ENCODE data around the gene MTMR11.
"Not testable (repeated sequence)": the region's sequence is repeated elsewhere in the genome, so short reads cannot be mapped to it uniquely, and the experiment has no call there.

MTMR11 gene

DNA sequence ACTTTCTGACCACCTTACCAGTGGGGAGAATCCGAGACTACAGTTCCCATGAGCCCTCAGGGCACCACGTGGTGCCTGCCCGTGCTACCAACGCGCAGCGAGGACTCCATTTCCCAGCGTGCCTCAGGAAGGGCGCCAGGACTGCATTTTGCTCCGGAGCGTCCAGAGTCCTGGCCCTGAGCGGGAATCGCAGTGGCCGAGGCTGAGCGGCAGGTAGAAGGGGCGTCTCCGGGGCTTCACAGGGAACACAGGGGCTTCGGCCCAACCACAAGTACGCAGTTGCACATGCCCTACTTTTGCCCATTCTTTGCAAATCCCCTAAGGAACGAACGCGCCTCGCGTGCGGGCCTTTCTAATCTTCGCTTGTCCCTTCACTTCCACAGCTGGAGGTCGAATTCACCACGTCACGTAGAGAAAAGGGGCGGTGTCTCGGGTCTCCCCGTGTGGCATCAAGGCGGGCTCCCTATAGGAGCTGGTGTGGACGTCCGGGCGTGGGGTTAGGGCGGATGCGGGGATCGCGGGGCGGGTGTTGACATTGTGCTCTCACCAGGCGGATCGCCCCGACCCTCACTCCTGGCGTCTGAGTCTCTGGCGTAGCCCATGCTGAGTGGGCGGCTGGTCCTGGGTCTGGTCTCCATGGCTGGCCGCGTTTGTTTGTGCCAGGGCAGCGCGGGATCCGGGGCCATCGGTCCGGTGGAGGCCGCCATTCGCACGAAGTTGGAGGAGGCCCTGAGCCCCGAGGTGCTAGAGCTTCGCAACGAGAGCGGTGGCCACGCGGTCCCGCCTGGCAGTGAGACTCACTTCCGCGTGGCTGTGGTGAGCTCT is 37.0 kb downstream of the MTMR11 start, which contains the start of gene BOLA1:
Gene BOLA1, plus strand, starts transcription at position 109 of the 825 bp plus-strand sequence. Its CDS starts 492 bp downstream, at position 601.
- Mint-ChIP-seq H3K4me1 (peaks cover 31% of the 10 kb centered on the region), H3K36me3 (peaks cover 18% of the 10 kb centered on the region), H3K4me3 (peak within 1 kb of the TSS; percentile 83), H3K27ac (peak within 1 kb of the TSS; percentile 94), H3K9me3 (peaks cover 2% of the 10 kb centered on the region), H3K27me3 (no peaks in the 10 kb centered on the region)
- CTCF ChIA-PET = interaction anchor here (0.5 kb wide), 1 partner anchor 253 kb away, joined by 3 read pairs; no protein-coding TSS in a partner anchor
- DNase-seq = peak; percentile 90

DNA sequence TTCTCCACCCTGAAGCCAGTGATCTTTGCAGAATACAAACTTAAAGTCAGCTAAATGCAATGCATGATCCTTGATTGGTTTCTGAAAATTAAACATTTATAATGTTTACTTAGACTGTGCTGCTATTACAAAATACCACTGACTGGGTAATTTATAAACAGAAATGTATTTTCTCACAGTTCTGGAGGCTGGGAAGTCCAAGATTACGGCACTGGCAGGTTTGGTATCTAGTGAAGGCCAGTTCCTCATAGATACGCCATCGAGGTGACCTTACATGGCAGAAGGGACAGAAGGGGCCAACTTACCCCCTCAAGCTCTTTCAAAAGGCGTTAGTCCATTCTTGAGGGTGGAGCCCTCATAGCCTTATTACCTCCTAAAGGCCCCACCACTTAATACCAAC is 40.1 kb downstream of the MTMR11 start:
- CTCF ChIA-PET = no interaction called here
- peaks cover 26% of the 10 kb centered on the region for H3K4me1 Mint-ChIP-seq
- H3K27ac Mint-ChIP-seq = no peak overlapping the region
- H3K36me3 Mint-ChIP-seq = peaks cover 4% of the 10 kb centered on the region
- H3K27me3 Mint-ChIP-seq = no peaks in the 10 kb centered on the region
- DNase-seq = no peak
- H3K4me3 Mint-ChIP-seq = no peak overlapping the region
- peaks cover 2% of the 10 kb centered on the region for H3K9me3 Mint-ChIP-seq

DNA sequence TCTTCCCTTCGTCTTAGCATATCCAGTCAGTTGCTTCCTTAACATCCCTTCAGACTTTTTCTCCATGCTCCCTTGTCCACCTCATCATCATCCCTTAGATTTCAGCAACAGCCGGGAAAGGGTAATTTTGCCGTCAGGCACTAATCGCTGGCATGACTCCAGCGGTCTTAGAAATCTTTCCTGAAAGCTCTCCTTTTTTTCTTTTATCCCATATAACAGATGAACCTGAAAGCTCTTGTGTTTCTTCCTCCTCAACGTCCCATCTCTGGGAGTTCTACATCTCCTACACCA is 47.7 kb downstream of the MTMR11 start:
- CTCF ChIA-PET = interaction anchor here (0.7 to 3.5 kb wide), 7 partner anchors 28 to 298 kb away, joined by 3 to 20 read pairs (median 4); no protein-coding TSS in a partner anchor
- H3K4me1 Mint-ChIP-seq = peaks cover 8% of the 10 kb centered on the region
- H3K27me3 Mint-ChIP-seq = no peaks in the 10 kb centered on the region
- H3K4me3 Mint-ChIP-seq = no peak overlapping the region
- H3K36me3 Mint-ChIP-seq = peaks cover 2% of the 10 kb centered on the region
- no peak for DNase-seq
- no peaks in the 10 kb centered on the region for H3K9me3 Mint-ChIP-seq
- no peak overlapping the region for H3K27ac Mint-ChIP-seq

DNA sequence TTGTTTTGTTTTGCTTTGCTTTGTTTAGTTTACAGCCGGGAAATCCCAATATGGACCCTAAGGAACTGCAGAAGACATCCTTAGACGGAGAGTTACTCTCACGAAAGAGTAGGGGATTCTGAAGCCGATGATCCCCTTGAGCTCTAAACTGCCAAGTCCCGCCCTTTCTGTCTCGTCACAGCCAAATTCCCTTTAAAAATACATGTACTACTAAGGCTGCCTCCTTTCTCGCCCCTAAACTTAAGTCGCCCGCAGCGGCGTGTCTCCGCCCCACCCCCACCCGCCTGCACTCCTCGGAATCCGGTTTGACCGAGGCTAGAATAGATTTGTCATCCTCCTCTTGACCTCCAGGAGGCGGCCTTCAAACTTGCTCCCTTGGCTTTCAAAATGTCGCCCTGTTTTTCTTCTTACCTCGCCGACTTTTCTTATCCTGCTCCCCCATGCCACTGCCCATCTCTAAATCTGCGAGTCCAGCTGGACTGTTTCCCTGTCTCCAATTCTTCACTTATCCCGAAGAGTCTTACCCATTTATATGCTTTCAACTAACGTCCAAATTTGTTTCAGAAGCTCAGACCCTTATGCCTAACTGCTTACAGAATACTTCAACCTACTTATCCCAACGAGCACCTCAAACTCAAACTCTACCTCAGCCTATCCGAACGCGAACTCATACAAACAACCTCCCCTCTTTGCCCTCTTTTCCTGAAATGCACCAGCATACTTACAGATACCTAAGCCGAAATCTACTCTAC is 48.3 kb downstream of the MTMR11 start:
- peak; percentile 88 for DNase-seq
- H3K27ac Mint-ChIP-seq = no peak overlapping the region
- peaks cover 8% of the 10 kb centered on the region for H3K4me1 Mint-ChIP-seq
- H3K27me3 Mint-ChIP-seq = no peaks in the 10 kb centered on the region
- no peak overlapping the region for H3K4me3 Mint-ChIP-seq
- peaks cover 5% of the 10 kb centered on the region for H3K36me3 Mint-ChIP-seq
- H3K9me3 Mint-ChIP-seq = no peaks in the 10 kb centered on the region
- CTCF ChIA-PET = interaction anchor here (0.6 to 3.5 kb wide), 9 partner anchors 28 to 299 kb away, joined by 3 to 20 read pairs (median 4); no protein-coding TSS in a partner anchor

DNA sequence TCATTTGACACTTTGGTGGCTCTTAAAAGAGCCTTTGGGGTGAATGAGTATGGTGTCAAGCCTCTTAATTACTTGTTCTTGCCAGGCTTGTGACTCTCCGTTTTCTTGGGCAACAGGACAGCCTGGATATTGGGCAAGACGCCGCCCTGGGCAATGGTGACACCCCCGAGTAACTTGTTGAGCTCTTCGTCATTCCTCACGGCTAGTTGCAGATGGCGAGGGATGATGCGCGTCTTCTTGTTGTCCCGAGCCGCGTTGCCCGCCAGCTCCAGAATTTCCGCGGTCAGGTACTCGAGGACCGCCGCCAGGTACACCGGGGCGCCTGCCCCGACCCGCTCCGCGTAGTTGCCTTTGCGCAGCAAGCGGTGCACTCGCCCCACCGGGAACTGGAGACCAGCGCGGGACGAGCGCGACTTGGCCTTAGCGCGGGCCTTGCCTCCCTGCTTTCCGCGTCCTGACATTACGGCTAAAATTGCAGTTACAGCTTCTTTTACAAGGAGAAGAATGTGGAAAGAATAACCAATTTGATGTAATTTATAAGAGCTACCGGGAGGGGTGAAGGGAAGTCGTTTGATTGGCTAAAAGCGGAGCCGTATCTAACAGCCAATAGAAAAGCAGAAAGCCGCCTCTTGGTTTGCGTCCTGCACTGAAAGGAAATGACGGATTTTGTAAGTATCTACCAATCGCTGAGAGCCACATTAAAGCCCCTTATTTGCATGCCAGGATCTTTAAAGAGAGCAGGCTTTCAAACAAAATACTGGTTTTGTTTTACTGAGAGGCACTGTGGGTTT is 49.0 kb downstream of the MTMR11 start:
- H3K9me3 Mint-ChIP-seq = no peaks in the 10 kb centered on the region
- DNase-seq = peak; percentile 84
- H3K4me1 Mint-ChIP-seq = peaks cover 8% of the 10 kb centered on the region
- no peak overlapping the region for H3K27ac Mint-ChIP-seq
- peaks cover 5% of the 10 kb centered on the region for H3K36me3 Mint-ChIP-seq
- CTCF ChIA-PET = interaction anchor here (0.6 to 3.5 kb wide), 8 partner anchors 10 to 300 kb away, joined by 3 to 20 read pairs (median 4); no protein-coding TSS in a partner anchor
- no peaks in the 10 kb centered on the region for H3K27me3 Mint-ChIP-seq
- no peak overlapping the region for H3K4me3 Mint-ChIP-seq

DNA sequence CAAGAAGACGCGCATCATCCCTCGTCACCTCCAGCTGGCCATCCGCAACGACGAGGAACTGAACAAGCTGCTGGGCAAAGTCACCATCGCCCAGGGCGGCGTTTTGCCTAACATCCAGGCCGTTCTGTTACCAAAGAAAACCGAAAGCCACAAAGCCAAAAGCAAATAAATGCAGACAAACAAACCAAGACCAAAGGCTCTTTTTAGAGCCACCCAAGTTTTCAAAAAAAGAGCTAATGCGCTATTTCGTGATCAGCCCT is 49.6 kb downstream of the MTMR11 start:
- peaks cover 13% of the 10 kb centered on the region for H3K4me1 Mint-ChIP-seq
- H3K4me3 Mint-ChIP-seq, H3K36me3 Mint-ChIP-seq, H3K27ac Mint-ChIP-seq, H3K27me3 Mint-ChIP-seq, DNase-seq, H3K9me3 Mint-ChIP-seq: not testable (repeated sequence)
- CTCF ChIA-PET = interaction anchor here (1.5 to 3.5 kb wide), 4 partner anchors 10 to 300 kb away, joined by 4 to 20 read pairs (median 14); no protein-coding TSS in a partner anchor

DNA sequence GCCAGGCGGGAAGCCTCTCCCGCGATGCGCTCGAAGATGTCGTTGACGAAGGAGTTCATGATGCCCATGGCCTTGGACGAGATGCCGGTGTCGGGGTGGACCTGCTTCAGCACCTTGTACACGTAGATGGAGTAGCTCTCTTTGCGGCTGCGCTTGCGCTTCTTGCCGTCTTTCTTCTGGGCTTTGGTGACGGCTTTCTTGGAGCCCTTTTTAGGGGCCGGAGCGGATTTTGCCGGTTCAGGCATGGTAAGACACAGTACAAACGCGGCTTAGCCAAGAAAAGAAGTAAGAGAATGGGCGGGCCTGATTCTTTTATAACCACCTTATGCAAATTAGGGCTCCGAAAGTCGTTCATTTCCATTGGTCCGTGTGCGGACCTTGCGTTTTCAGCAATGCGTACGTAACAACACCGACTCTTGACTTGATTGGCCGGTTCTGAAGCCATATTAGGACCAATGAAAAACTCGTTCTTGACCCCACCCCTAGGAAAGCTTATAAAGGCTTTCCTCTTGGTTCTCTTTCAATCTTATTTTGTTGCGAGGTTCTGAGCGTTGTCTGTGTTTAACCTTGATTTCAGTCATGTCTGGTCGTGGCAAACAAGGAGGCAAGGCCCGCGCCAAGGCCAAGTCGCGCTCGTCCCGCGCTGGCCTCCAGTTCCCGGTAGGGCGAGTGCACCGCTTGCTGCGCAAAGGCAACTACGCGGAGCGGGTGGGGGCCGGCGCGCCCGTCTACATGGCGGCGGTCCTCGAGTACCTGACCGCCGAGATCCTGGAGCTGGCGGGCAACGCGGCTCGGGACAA is 50.1 kb downstream of the MTMR11 start:
- peaks cover 18% of the 10 kb centered on the region for H3K4me1 Mint-ChIP-seq
- H3K4me3 Mint-ChIP-seq = no peak overlapping the region
- CTCF ChIA-PET = interaction anchor here (1.0 to 3.5 kb wide), 5 partner anchors 9 to 301 kb away, joined by 3 to 20 read pairs (median 14); no protein-coding TSS in a partner anchor
- H3K36me3 Mint-ChIP-seq = peaks cover 6% of the 10 kb centered on the region
- DNase-seq = peak; percentile 90
- no peak overlapping the region for H3K27ac Mint-ChIP-seq
- H3K9me3 Mint-ChIP-seq = no peaks in the 10 kb centered on the region
- H3K27me3 Mint-ChIP-seq = no peaks in the 10 kb centered on the region

DNA sequence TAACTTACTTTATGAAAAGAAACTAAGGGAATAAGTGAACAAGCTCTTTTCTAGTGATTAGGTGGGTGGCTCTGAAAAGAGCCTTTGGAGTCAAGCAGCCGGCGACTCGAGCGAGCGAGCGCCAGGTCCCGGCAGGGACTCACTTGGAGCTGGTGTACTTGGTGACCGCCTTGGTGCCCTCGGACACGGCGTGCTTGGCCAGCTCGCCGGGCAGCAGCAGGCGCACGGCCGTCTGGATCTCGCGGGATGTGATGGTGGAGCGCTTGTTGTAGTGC is 50.6 kb downstream of the MTMR11 start:
- DNase-seq, H3K9me3 Mint-ChIP-seq, H3K27me3 Mint-ChIP-seq, H3K36me3 Mint-ChIP-seq, H3K4me3 Mint-ChIP-seq, H3K27ac Mint-ChIP-seq: not testable (repeated sequence)
- CTCF ChIA-PET = interaction anchor here (1.0 kb wide), 1 partner anchor 43 kb away, joined by 3 read pairs; no protein-coding TSS in a partner anchor
- H3K4me1 Mint-ChIP-seq = peaks cover 22% of the 10 kb centered on the region

DNA sequence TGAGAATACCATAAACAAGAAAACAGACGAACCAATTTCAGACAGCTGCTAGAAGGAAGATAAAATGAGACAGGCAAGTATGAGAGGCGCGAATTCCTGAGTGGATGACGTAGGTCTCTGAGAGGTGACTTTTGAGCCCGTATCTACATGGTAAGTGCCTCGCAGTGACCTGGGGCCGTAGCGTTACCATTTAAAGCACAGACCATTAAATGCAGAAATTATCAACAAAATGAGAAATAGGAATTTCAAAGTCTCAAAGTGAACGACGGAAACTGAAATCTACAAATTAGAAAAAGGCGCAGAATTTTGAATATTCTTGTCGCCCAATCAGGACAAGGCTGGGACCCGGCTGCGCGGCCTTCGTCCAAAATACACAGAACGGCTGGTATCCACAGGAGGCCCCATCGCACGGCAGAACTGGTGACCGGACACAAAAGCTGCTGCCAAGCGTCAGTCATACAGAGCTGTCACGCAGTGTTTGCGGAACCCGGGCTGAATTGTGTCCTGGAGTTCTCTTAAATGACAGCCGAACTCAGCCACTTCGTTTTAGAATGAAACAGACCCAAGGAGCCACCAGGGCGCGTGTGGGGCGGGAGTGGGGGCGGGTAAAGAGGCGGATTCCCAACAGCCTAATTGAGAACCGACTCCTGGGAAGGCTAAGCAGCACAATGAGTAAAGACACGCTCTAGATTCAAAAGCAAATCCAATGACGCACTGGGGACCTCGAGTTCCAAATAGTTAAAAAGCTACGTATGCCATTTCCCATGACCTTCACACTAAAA is 51.1 kb downstream of the MTMR11 start:
- Mint-ChIP-seq H3K4me3 (no peak overlapping the region), H3K27me3 (no peaks in the 10 kb centered on the region), H3K36me3 (peaks cover 6% of the 10 kb centered on the region), H3K4me1 (peaks cover 24% of the 10 kb centered on the region), H3K9me3 (no peaks in the 10 kb centered on the region), H3K27ac (no peak overlapping the region)
- peak; percentile 84 for DNase-seq
- CTCF ChIA-PET = interaction anchor here (1.0 kb wide), 1 partner anchor 42 kb away, joined by 3 read pairs; no protein-coding TSS in a partner anchor

DNA sequence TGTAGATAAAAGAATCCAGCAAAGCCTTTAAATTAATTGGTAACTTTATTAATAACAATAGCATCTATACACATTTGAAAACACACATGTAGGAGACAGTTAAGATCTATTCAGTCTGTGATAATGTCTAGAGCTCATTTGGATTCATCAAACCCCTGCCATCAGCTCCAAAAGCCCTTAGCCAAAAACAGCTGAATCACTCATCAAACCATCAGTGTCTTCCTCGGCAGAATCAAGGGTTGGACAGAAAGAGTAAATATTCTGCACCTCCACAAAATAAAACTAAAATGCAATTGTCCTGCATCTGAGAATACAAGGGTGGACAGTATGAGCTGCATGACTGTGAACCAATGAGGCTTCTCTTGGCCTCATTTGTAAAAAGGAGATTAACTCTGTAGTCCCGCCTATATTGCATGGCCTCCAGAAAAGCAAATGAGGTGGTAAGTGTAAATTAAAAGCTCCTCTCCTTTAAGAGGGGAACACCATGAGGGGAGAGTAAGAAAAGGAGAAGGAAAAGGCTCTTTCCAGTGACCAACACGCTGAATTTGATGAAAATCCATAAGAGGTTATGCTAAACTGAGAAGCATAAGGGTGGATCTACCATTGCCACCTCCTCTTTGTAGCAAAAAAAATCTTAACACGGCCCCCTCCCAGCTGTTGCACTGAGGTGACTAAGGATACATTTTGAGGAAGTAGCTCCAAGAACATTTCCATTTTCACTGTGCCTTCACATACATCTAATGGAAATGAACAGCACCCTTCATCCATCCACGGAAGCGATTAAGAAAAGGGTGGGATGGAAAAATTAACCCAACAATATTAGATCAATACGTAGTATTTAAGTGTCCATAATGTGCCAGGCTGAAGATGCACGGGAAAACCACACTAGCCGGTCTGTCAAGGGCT is 52.0 kb downstream of the MTMR11 start:
- CTCF ChIA-PET = no interaction called here
- H3K27ac Mint-ChIP-seq = no peak overlapping the region
- DNase-seq = peak; percentile 58
- H3K9me3 Mint-ChIP-seq = no peaks in the 10 kb centered on the region
- no peaks in the 10 kb centered on the region for H3K27me3 Mint-ChIP-seq
- H3K4me3 Mint-ChIP-seq = no peak overlapping the region
- H3K36me3 Mint-ChIP-seq = peaks cover 6% of the 10 kb centered on the region
- H3K4me1 Mint-ChIP-seq = peaks cover 27% of the 10 kb centered on the region

DNA sequence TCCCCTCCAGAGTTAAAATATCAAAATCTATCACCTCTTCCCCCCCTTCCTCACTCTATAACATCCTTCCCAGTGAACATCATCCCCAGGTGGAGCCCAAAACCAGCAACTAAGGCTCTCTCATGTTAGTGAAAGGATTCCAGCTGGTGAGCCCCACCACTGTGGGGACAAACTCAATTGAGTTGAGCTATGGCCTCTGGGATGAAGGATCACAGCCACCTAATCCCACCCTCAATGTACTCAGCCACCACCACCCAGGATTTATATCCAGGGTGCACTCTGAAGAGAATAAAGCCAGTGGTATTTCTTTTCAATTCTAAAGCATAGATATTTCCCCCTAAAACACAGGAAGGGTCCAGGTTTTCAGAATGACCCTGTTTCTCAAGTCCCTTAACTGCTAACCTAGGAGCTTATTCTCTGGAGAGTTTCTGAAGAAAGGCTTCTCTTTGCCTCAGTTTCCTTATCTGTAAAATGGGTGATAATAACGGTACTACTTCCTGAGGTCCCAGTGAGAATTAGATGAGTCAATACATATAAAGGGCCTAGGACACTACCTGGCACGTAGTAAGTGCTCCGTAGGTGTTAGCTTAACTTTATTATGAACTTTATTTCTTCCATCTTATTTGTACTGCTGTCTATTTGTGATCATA is 53.0 kb downstream of the MTMR11 start:
- Mint-ChIP-seq H3K27ac (peak overlapping the region; percentile 39), H3K4me1 (peaks cover 34% of the 10 kb centered on the region), H3K36me3 (peaks cover 6% of the 10 kb centered on the region), H3K27me3 (no peaks in the 10 kb centered on the region), H3K9me3 (no peaks in the 10 kb centered on the region), H3K4me3 (no peak overlapping the region)
- CTCF ChIA-PET = interaction anchor here (0.7 kb wide), 1 partner anchor 285 kb away, joined by 4 read pairs; no protein-coding TSS in a partner anchor
- no peak for DNase-seq

DNA sequence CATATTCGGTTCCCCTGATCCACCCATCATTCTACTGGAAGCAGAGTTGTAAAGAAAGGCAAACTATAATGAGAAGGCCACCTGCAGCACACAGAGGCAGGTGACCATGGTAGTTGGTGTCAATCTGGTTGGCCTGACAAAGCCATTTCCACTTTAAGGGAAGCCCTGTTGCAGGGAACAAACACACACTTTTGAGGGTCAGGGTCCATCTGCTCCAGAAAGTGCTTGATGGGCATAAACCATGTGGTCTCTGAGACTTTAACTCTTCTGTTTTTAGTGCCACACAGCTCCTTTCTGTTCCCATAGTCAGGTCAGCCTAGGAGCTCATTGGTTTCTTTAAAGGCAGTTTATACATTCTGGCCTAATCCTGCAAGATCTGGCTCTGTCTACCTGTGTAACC is 54.8 kb downstream of the MTMR11 start:
- H3K27me3 Mint-ChIP-seq = no peaks in the 10 kb centered on the region
- H3K4me1 Mint-ChIP-seq = peaks cover 42% of the 10 kb centered on the region
- DNase-seq = no peak
- H3K9me3 Mint-ChIP-seq = peaks cover 2% of the 10 kb centered on the region
- no peak overlapping the region for H3K27ac Mint-ChIP-seq
- no peak overlapping the region for H3K4me3 Mint-ChIP-seq
- H3K36me3 Mint-ChIP-seq = peaks cover 6% of the 10 kb centered on the region
- CTCF ChIA-PET = no interaction called here

Measured in activated naive CD4-positive, alpha-beta T cell treated with anti-CD3 and anti-CD28 coated beads, Interleukin-2, amount 10 ng/mL, durations not matched to agents 7 days and 5 days (primary cell).